Activated CD8-positive, alpha-beta T cell treated with anti-CD3 and anti-CD28 coated beads for 36 hours (primary cell): ENCODE data around the gene C1orf94. TPM values are rescaled to one million over a fixed set of nuclear protein-coding genes. Genes with fewer than 3 reads are reported as not detected.

Experiments used
- ATAC-seq: fragments of 200-7000 bp; cut with Tn5 transposase; one replicate; pipeline ENCODE4 v1.10.0; 2021; ENCODE audit warnings: mild to moderate bottlenecking, moderate library complexity
- CTCF ChIA-PET: fragments of 350-600 bp; sonication (Branson Sonifier 250); formaldehyde crosslinking; loops from one replicate; lab custom pipeline; 2021; ENCODE audit warnings: antibody characterized with exemption; lab: Charles Lee
- POLR2A ChIA-PET: fragments of 350-600 bp; sonication (Branson Sonifier 250); formaldehyde crosslinking; loops from one replicate; lab custom pipeline; 2021; ENCODE audit warnings: antibody characterized with exemption; lab: Charles Lee
- DNase-seq: peaks from one replicate; pipeline ENCODE4 v3.0.0-alpha.2; 2020
- H3K27ac Mint-ChIP-seq: one replicate; pipeline ENCODE4 v1.8.0; 2021; ENCODE audit warnings: mild to moderate bottlenecking, mixed read lengths
- H3K27me3 Mint-ChIP-seq: one replicate; pipeline ENCODE4 v1.8.0; 2021; ENCODE audit warnings: mixed read lengths
- H3K36me3 Mint-ChIP-seq: one replicate; pipeline ENCODE4 v1.8.0; 2021; ENCODE audit warnings: low read depth, mixed read lengths
- H3K4me1 Mint-ChIP-seq: one replicate; pipeline ENCODE4 v1.8.0; 2021; ENCODE audit warnings: low read depth, mixed read lengths
- H3K4me3 Mint-ChIP-seq: one replicate; pipeline ENCODE4 v1.8.0; 2021; ENCODE audit warnings: mild to moderate bottlenecking, moderate library complexity, mixed read lengths
- H3K9me3 Mint-ChIP-seq: one replicate; pipeline ENCODE4 v1.8.0; 2021; ENCODE audit warnings: mixed read lengths
- CTCF ChIP-seq: fragments of 200-600 bp; IDR thresholded peaks from one replicate; pipeline ENCODE4 v1.8.0; 2022; ENCODE audit warnings: antibody characterized with exemption, mild to moderate bottlenecking
- intact Hi-C: fragments of 100-400 bp; cut with micrococcal nuclease; formaldehyde crosslinking; loops from one replicate; pipeline ENCODE4 v1.10.0; 2022
- total RNA-seq, 2 experiments: library from RNA; stranded (reverse); gene quantifications; one replicate each; pipeline ENCODE4 v1.2.3, GENCODE V29; 2021

The C1orf94 gene
- total RNA-seq, 2 experiments from 2014 or later = not detected

GRCh38 chr1:34130306-34130705 is 46.4 kb upstream of the C1orf94 start:
- no peak for ATAC-seq
- Mint-ChIP-seq H3K36me3 (no peaks in the 10 kb centered on the region), H3K9me3 (no peaks in the 10 kb centered on the region), H3K27ac (no peak overlapping the region), H3K4me1 (no peaks in the 10 kb centered on the region), H3K4me3 (no peak overlapping the region), H3K27me3 (peaks cover 7% of the 10 kb centered on the region)
- no peak for TF ChIP-seq CTCF
- ChIA-PET CTCF (no interaction called here), POLR2A (no interaction called here)
- no peak for DNase-seq
- intact Hi-C loops = no loop called here

- no peak for ATAC-seq
- ChIA-PET CTCF (no interaction called here), POLR2A (no interaction called here)
- Mint-ChIP-seq H3K4me1 (no peaks in the 10 kb centered on the region), H3K9me3 (no peaks in the 10 kb centered on the region), H3K27ac (no peak overlapping the region), H3K27me3 (peaks cover 7% of the 10 kb centered on the region), H3K36me3 (no peaks in the 10 kb centered on the region), H3K4me3 (no peak overlapping the region)
- DNase-seq = no peak
- intact Hi-C loops = no loop called here
- no peak for TF ChIP-seq CTCF
Measured at GRCh38 chr1:34131396-34132160, 45.1 kb upstream of the C1orf94 start.

GRCh38 chr1:34132161-34132420 is 44.6 kb upstream of the C1orf94 start:
- ATAC-seq = no peak
- CTCF ChIA-PET = no interaction called here
- Mint-ChIP-seq H3K27ac (no peak overlapping the region), H3K4me3 (no peak overlapping the region), H3K9me3 (no peaks in the 10 kb centered on the region), H3K4me1 (no peaks in the 10 kb centered on the region), H3K27me3 (peaks cover 5% of the 10 kb centered on the region), H3K36me3 (no peaks in the 10 kb centered on the region)
- DNase-seq = no peak
- TF ChIP-seq CTCF = no peak
- intact Hi-C loops = no loop called here
- POLR2A ChIA-PET = no interaction called here

- no peak for DNase-seq
- no peak for ATAC-seq
- Mint-ChIP-seq H3K27me3 (peaks cover 5% of the 10 kb centered on the region), H3K36me3 (no peaks in the 10 kb centered on the region), H3K4me1 (no peaks in the 10 kb centered on the region), H3K4me3 (no peak overlapping the region), H3K27ac (no peak overlapping the region), H3K9me3 (no peaks in the 10 kb centered on the region)
- CTCF ChIA-PET = no interaction called here
- TF ChIP-seq CTCF = no peak
- intact Hi-C loops = no loop called here
- POLR2A ChIA-PET = interaction anchor here (0.7 kb wide), 1 partner anchor 95 kb away, joined by 3 read pairs; no protein-coding TSS in a partner anchor
Measured at GRCh38 chr1:34137411-34137810, 39.3 kb upstream of the C1orf94 start.

- H3K4me1 Mint-ChIP-seq = no peaks in the 10 kb centered on the region
- ChIA-PET POLR2A (no interaction called here), CTCF (no interaction called here)
Measured at GRCh38 chr1:34140011-34140676, 36.6 kb upstream of the C1orf94 start.

More at GRCh38 chr1:34140011-34140676, 36.6 kb upstream of the C1orf94 start:
- no peaks in the 10 kb centered on the region for H3K9me3 Mint-ChIP-seq
- no peaks in the 10 kb centered on the region for H3K36me3 Mint-ChIP-seq
- no peak overlapping the region for H3K27ac Mint-ChIP-seq
- intact Hi-C loops = no loop called here
- no peak overlapping the region for H3K4me3 Mint-ChIP-seq
- ATAC-seq = no peak
- no peak for DNase-seq
- H3K27me3 Mint-ChIP-seq = peaks cover 4% of the 10 kb centered on the region
- TF ChIP-seq CTCF = no peak
